Trophoblast cell (in vitro differentiated cells and primary cell): ENCODE measurements around the gene HIVEP3.

ENCODE experiments used
- DNase-seq, 2 donors: peaks; one replicate each; pipeline ENCODE4 v3.0.0-alpha.2; 2016
- H2AFZ ChIP-seq: 2 replicates; pipeline ENCODE4 v1.6.1; 2013; ENCODE audit warnings: low read length, moderate library complexity, mild to moderate bottlenecking; ENCODE audit not compliant: insufficient read depth, poor library complexity
- H2AK5ac ChIP-seq: 2 replicates; pipeline ENCODE4 v1.6.1; 2013; ENCODE audit warnings: mild to moderate bottlenecking, low read length
- H2BK120ac ChIP-seq: 2 replicates; pipeline ENCODE4 v1.6.1; 2013; ENCODE audit warnings: low read length, mild to moderate bottlenecking, moderate library complexity; ENCODE audit not compliant: insufficient read depth, poor library complexity
- H2BK12ac ChIP-seq: 2 replicates; pipeline ENCODE4 v1.6.1; 2013; ENCODE audit warnings: mild to moderate bottlenecking, low read length, moderate library complexity
- H2BK5ac ChIP-seq: 2 replicates; pipeline ENCODE4 v1.6.1; 2013; ENCODE audit warnings: low read length, low read depth, moderate library complexity, mild to moderate bottlenecking; ENCODE audit not compliant: poor library complexity
- H3K14ac ChIP-seq: 2 replicates; pipeline ENCODE4 v1.6.1; 2013; ENCODE audit warnings: mild to moderate bottlenecking, low read length
- H3K18ac ChIP-seq: 2 replicates; pipeline ENCODE4 v1.6.1; 2013; ENCODE audit warnings: mild to moderate bottlenecking, low read length
- H3K23ac ChIP-seq: 2 replicates; pipeline ENCODE4 v1.6.1; 2013; ENCODE audit warnings: low read length
- H3K27ac ChIP-seq: 2 replicates; pipeline ENCODE4 v1.5.1; 2013; ENCODE audit warnings: low read depth, mild to moderate bottlenecking, inconsistent platforms, low read length, moderate library complexity
- H3K27me3 ChIP-seq: 2 replicates; pipeline ENCODE4 v1.6.1; 2013; ENCODE audit warnings: inconsistent platforms, mild to moderate bottlenecking, low read length, moderate library complexity; ENCODE audit not compliant: insufficient read depth
- H3K36me3 ChIP-seq, 2 experiments: 1 replicate in 1 of 2; 2 replicates in 1 of 2; pipeline ENCODE4 v1.6.1; 2013; ENCODE audit warnings: low read length in 2 of 2, mild to moderate bottlenecking in 2 of 2, moderate library complexity in 1 of 2; ENCODE audit not compliant: insufficient read depth in 2 of 2, control insufficient read depth in 1 of 2
- H3K4ac ChIP-seq: 2 replicates; pipeline ENCODE4 v1.6.1; 2013; ENCODE audit warnings: low read depth, mild to moderate bottlenecking, low read length, moderate library complexity
- H3K4me1 ChIP-seq, 2 experiments: 1 replicate in 1 of 2; 2 replicates in 1 of 2; pipeline ENCODE4 v1.6.1; 2013; ENCODE audit warnings: low read length in 2 of 2, mild to moderate bottlenecking in 2 of 2, moderate library complexity in 1 of 2; ENCODE audit not compliant: insufficient read depth in 2 of 2, control insufficient read depth in 1 of 2
- H3K4me2 ChIP-seq: 2 replicates; pipeline ENCODE4 v1.6.1; 2013; ENCODE audit warnings: inconsistent platforms, mild to moderate bottlenecking, low read length, moderate library complexity
- H3K4me3 ChIP-seq: 2 replicates; pipeline ENCODE4 v1.5.1; 2013; ENCODE audit warnings: mild to moderate bottlenecking, low read depth, low read length, inconsistent platforms
- H3K79me1 ChIP-seq: one replicate; pipeline ENCODE4 v1.6.1; 2013; ENCODE audit warnings: low read length
- H3K79me2 ChIP-seq: 2 replicates; pipeline ENCODE4 v1.6.1; 2013; ENCODE audit warnings: low read length, mild to moderate bottlenecking; ENCODE audit not compliant: control insufficient read depth, insufficient read depth, poor library complexity
- H3K9ac ChIP-seq: 2 replicates; pipeline ENCODE4 v1.6.1; 2013; ENCODE audit warnings: mild to moderate bottlenecking, low read length
- H3K9me3 ChIP-seq: 2 replicates; pipeline ENCODE4 v1.6.1; 2013; ENCODE audit warnings: low read depth, mild to moderate bottlenecking, control low read depth, inconsistent platforms, low read length; ENCODE audit not compliant: insufficient read depth
- H4K12ac ChIP-seq: 2 replicates; pipeline ENCODE4 v1.6.1; 2013; ENCODE audit warnings: low read depth, mild to moderate bottlenecking, low read length, moderate library complexity
- H4K8ac ChIP-seq: 2 replicates; pipeline ENCODE4 v1.6.1; 2013; ENCODE audit warnings: low read depth, mild to moderate bottlenecking, low read length, moderate library complexity
- H4K91ac ChIP-seq: one replicate; pipeline ENCODE4 v1.6.1; 2013; ENCODE audit warnings: low read depth, mild to moderate bottlenecking, low read length, moderate library complexity
- WGBS: extraction: QIAGEN DNeasy Blood & Tissue Kit; methylation state at CpG from one replicate; pipeline ENCODE4 v1.1.7; 2013; ENCODE audit warnings: missing lambda C conversion rate; ENCODE audit not compliant: insufficient read length, insufficient coverage; ENCODE audit errors: extremely low coverage; 5-methylcytosine and 5-hydroxymethylcytosine counted together

Gene HIVEP3

GRCh38 chr1:41621791-41622190 is 296.9 kb downstream of the HIVEP3 start:
- H3K27me3 ChIP-seq: no peaks in the 10 kb centered on the region
- no peaks in the 10 kb centered on the region for H3K79me1 ChIP-seq
- H4K8ac ChIP-seq: no peak overlapping the region
- no CpG with 5 or more reads among the region's 1 CpG for WGBS
- H3K4ac ChIP-seq: no peak overlapping the region
- no peaks in the 10 kb centered on the region for H3K36me3 ChIP-seq
- no peak overlapping the region for H3K23ac ChIP-seq
- DNase-seq: no peak
- no peak overlapping the region for H4K12ac ChIP-seq
- H3K79me2 ChIP-seq: no peaks in the 10 kb centered on the region
- H3K9me3 ChIP-seq: no peaks in the 10 kb centered on the region
- H3K18ac ChIP-seq: no peak overlapping the region
- H3K27ac ChIP-seq: no peak overlapping the region
- no peak overlapping the region for H2BK12ac ChIP-seq
- peaks cover 0 to 5% of the 10 kb centered on the region in 2 experiments for H3K4me1 ChIP-seq
- H3K4me3 ChIP-seq: no peak overlapping the region
- no peak overlapping the region for H4K91ac ChIP-seq
- no peak overlapping the region for H3K4me2 ChIP-seq
- no peak overlapping the region for H2AK5ac ChIP-seq
- H3K9ac ChIP-seq: no peak overlapping the region
- no peak overlapping the region for H2AFZ ChIP-seq
- H2BK120ac ChIP-seq: no peak overlapping the region
- H2BK5ac ChIP-seq: no peak overlapping the region
- no peak overlapping the region for H3K14ac ChIP-seq

- no peak overlapping the region for H3K27ac ChIP-seq
- no peak overlapping the region for H2BK12ac ChIP-seq
- H4K8ac ChIP-seq: no peak overlapping the region
- H3K36me3 ChIP-seq: no peaks in the 10 kb centered on the region
- no peaks in the 10 kb centered on the region for H3K79me1 ChIP-seq
- no peaks in the 10 kb centered on the region for H3K9me3 ChIP-seq
- H3K4me1 ChIP-seq: peaks cover 0 to 5% of the 10 kb centered on the region in 2 experiments
- H3K9ac ChIP-seq: no peak overlapping the region
- H3K4me3 ChIP-seq: no peak overlapping the region
- no peak overlapping the region for H2BK5ac ChIP-seq
- no peak overlapping the region for H3K23ac ChIP-seq
- no peak overlapping the region for H3K4ac ChIP-seq
- H2AK5ac ChIP-seq: no peak overlapping the region
- no CpG with 5 or more reads among the region's 5 CpGs for WGBS
- H2BK120ac ChIP-seq: no peak overlapping the region
- no peak overlapping the region for H3K18ac ChIP-seq
- no peak overlapping the region for H2AFZ ChIP-seq
- H3K14ac ChIP-seq: no peak overlapping the region
- no peak overlapping the region for H4K12ac ChIP-seq
- H3K27me3 ChIP-seq: no peaks in the 10 kb centered on the region
- no peaks in the 10 kb centered on the region for H3K79me2 ChIP-seq
- no peak for DNase-seq
- no peak overlapping the region for H3K4me2 ChIP-seq
- no peak overlapping the region for H4K91ac ChIP-seq
These were observed 297.5 kb downstream of the HIVEP3 start for GRCh38 chr1:41621256-41621655.

- no peak for DNase-seq
- H3K4me1 ChIP-seq: peaks cover 0 to 2% of the 10 kb centered on the region in 2 experiments
These were observed 298.2 kb downstream of the HIVEP3 start for GRCh38 chr1:41620365-41621169.

GRCh38 chr1:41619511-41620364 is 299.0 kb downstream of the HIVEP3 start:
- Histone ChIP-seq H4K91ac (no peak overlapping the region), H3K14ac (no peak overlapping the region), H4K8ac (no peak overlapping the region), H2BK12ac (no peak overlapping the region), H3K4me3 (no peak overlapping the region), H3K4ac (no peak overlapping the region), H3K79me1 (no peaks in the 10 kb centered on the region), H3K9ac (no peak overlapping the region), H3K79me2 (no peaks in the 10 kb centered on the region), H2AK5ac (no peak overlapping the region), H2AFZ (no peak overlapping the region), H3K23ac (no peak overlapping the region), H4K12ac (no peak overlapping the region), H3K36me3 (no peaks in the 10 kb centered on the region), H2BK5ac (no peak overlapping the region), H2BK120ac (no peak overlapping the region), H3K18ac (no peak overlapping the region), H3K27ac (no peak overlapping the region), H3K4me1 (peaks cover 0 to 2% of the 10 kb centered on the region in 2 experiments), H3K9me3 (no peaks in the 10 kb centered on the region), H3K27me3 (no peaks in the 10 kb centered on the region), H3K4me2 (no peak overlapping the region)
- no CpG with 5 or more reads among the region's 10 CpGs for WGBS
- no peak for DNase-seq

More at GRCh38 chr1:41620365-41621169, 298.2 kb downstream of the HIVEP3 start:
- H3K79me2 ChIP-seq: no peaks in the 10 kb centered on the region
- H3K9me3 ChIP-seq: no peaks in the 10 kb centered on the region
- H3K4me2 ChIP-seq: no peak overlapping the region
- no peaks in the 10 kb centered on the region for H3K36me3 ChIP-seq
- no peak overlapping the region for H4K12ac ChIP-seq
- H3K79me1 ChIP-seq: no peaks in the 10 kb centered on the region
- no CpG with 5 or more reads among the region's 9 CpGs for WGBS
- H2BK120ac ChIP-seq: no peak overlapping the region
- H2BK5ac ChIP-seq: no peak overlapping the region
- no peak overlapping the region for H3K27ac ChIP-seq
- H3K14ac ChIP-seq: no peak overlapping the region
- no peak overlapping the region for H3K9ac ChIP-seq
- no peak overlapping the region for H2AK5ac ChIP-seq
- no peak overlapping the region for H3K4ac ChIP-seq
- no peaks in the 10 kb centered on the region for H3K27me3 ChIP-seq
- no peak overlapping the region for H2AFZ ChIP-seq
- no peak overlapping the region for H4K91ac ChIP-seq
- no peak overlapping the region for H3K23ac ChIP-seq
- no peak overlapping the region for H3K18ac ChIP-seq
- no peak overlapping the region for H4K8ac ChIP-seq
- no peak overlapping the region for H2BK12ac ChIP-seq
- no peak overlapping the region for H3K4me3 ChIP-seq
